GM12878 (cell line): ENCODE data around the gene PLCXD1. TPM values are rescaled to one million over a fixed set of nuclear protein-coding genes. Genes with fewer than 3 reads are reported as not detected.

Experiments used
- ATAC-seq: fragments of 200-7000 bp; cut with Tn5 transposase; 3 replicates; pipeline ENCODE4 v1.9.1; 2020; ENCODE audit warnings: mild to moderate bottlenecking, moderate library complexity
- BruUV-seq: library from RNA; stranded (reverse); fragments of 400-500 nt; replicated peaks from 2 replicates; lab custom pipeline; 2021; lab: Mats Ljungman, UMichigan
- CTCF ChIA-PET: fragments of 300-600 bp; sonication (Branson Sonifier 250); formaldehyde crosslinking; extraction: SDS; loops from one replicate; lab custom pipeline; 2021; ENCODE audit warnings: inconsistent platforms; lab: Yijun Ruan, JAX
- POLR2A ChIA-PET: fragments of 350-600 bp; formaldehyde crosslinking; extraction: SDS; loops from one replicate; lab custom pipeline; 2021; ENCODE audit warnings: inconsistent platforms; lab: Charles Lee
- RAD21 ChIA-PET: fragments of 300-600 bp; sonication (Branson Sonifier 250); formaldehyde crosslinking; loops from one replicate; lab custom pipeline; 2023; ENCODE audit warnings: antibody characterized with exemption; ENCODE audit not compliant: unreplicated experiment; lab: Charles Lee
- SMC1A ChIA-PET: fragments of 300-600 bp; sonication (Branson Sonifier 250); formaldehyde crosslinking; loops from one replicate; lab custom pipeline; 2023; ENCODE audit not compliant: unreplicated experiment, uncharacterized antibody; lab: Charles Lee
- DNase-seq: peaks from one replicate; pipeline ENCODE4 v3.0.0-alpha.2; 2011; ENCODE audit warnings: low read depth, low spot score
- FAIRE-seq: peaks from 3 replicates; lab custom pipeline; 2011; peaks lifted over from hg19 to GRCh38; lab: Jason Lieb, UNC
- H2AFZ ChIP-seq: 2 replicates; pipeline ENCODE4 v1.6.0; 2011; ENCODE audit warnings: low read depth, low read length, control low read depth; ENCODE audit not compliant: control insufficient read depth
- H3K27ac ChIP-seq: 2 replicates; pipeline ENCODE4 v1.5.1; 2011; ENCODE audit warnings: control low read depth; ENCODE audit not compliant: control insufficient read depth, insufficient read depth
- H3K27me3 ChIP-seq, 2 experiments: replicated peaks in 1 of 2; 2 replicates each; pipeline versions ENCODE4 v1.6.0 to v1.6.1; 2011; ENCODE audit warnings: low read length in 1 of 2; ENCODE audit not compliant: control insufficient read depth in 2 of 2, insufficient read depth in 2 of 2
- H3K36me3 ChIP-seq, 2 experiments: 2 replicates each; pipeline ENCODE4 v1.5.1; 2011; ENCODE audit warnings: low read length in 1 of 2; ENCODE audit not compliant: control insufficient read depth in 2 of 2, insufficient read depth in 2 of 2
- H3K4me1 ChIP-seq: 2 replicates; pipeline ENCODE4 v1.6.1; 2011; ENCODE audit warnings: mild to moderate bottlenecking, low read length, moderate library complexity, mixed read lengths; ENCODE audit not compliant: control insufficient read depth, insufficient read depth
- H3K4me2 ChIP-seq: 2 replicates; pipeline ENCODE4 v1.6.0; 2011; ENCODE audit warnings: control low read depth; ENCODE audit not compliant: control insufficient read depth, insufficient read depth
- H3K4me3 ChIP-seq: fragments of 200-600 bp; sonication (generic); 2 replicates; pipeline ENCODE4 v1.5.1; 2016
- H3K79me2 ChIP-seq: 2 replicates; pipeline ENCODE4 v1.6.0; 2011; ENCODE audit warnings: low read length; ENCODE audit not compliant: control insufficient read depth, insufficient read depth
- H3K9ac ChIP-seq: 2 replicates; pipeline ENCODE4 v1.8.0; 2011; ENCODE audit warnings: low read length, control low read depth, mixed read lengths; ENCODE audit not compliant: control insufficient read depth, insufficient read depth
- H3K9me3 ChIP-seq: replicated peaks from 3 replicates; pipeline ENCODE4 v1.5.1; 2011; ENCODE audit warnings: mild to moderate bottlenecking, low read length; ENCODE audit not compliant: control insufficient read depth, insufficient read depth
- H4K20me1 ChIP-seq: 2 replicates; pipeline ENCODE4 v1.6.0; 2011; ENCODE audit not compliant: control insufficient read depth, insufficient read depth
- ATF7 ChIP-seq: fragments of 450-650 bp; IDR thresholded peaks from 2 replicates; pipeline ENCODE4 v1.6.1; 2016; ENCODE audit warnings: low read depth, mild to moderate bottlenecking
- CHD2 ChIP-seq: IDR thresholded peaks from 2 replicates; pipeline ENCODE4 v1.6.1; 2011; ENCODE audit warnings: low read depth, low read length, improper control_type of control experiment, borderline replicate concordance
- E2F8 ChIP-seq: fragments of 450-650 bp; IDR thresholded peaks from 2 replicates; pipeline ENCODE4 v1.6.1; 2018; ENCODE audit warnings: mild to moderate bottlenecking, low read depth, moderate library complexity; ENCODE audit not compliant: partially characterized antibody
- ELK1 ChIP-seq: IDR thresholded peaks from 2 replicates; pipeline ENCODE4 v1.6.1; 2012; ENCODE audit warnings: low read depth, low read length, improper control_type of control experiment
- GATAD2B ChIP-seq: fragments of 450-650 bp; conservative IDR thresholded peaks from 2 replicates; pipeline ENCODE4 v1.6.1; 2017; ENCODE audit warnings: low read depth, mild to moderate bottlenecking, moderate library complexity
- HDAC6 ChIP-seq: fragments of 200-600 bp; sonication (generic); IDR thresholded peaks from one replicate; pipeline ENCODE4 v1.8.0; 2017; ENCODE audit warnings: antibody characterized with exemption; ENCODE audit not compliant: unreplicated experiment
- IKZF1 ChIP-seq: fragments of 450-650 bp; conservative IDR thresholded peaks from 2 replicates; pipeline ENCODE4 v1.6.1; 2017; ENCODE audit warnings: antibody characterized with exemption, mild to moderate bottlenecking
- JUNB ChIP-seq: IDR thresholded peaks from 2 replicates; pipeline ENCODE4 v1.6.1; 2016; ENCODE audit warnings: antibody characterized with exemption, mild to moderate bottlenecking
- NBN ChIP-seq: fragments of 450-650 bp; IDR thresholded peaks from 2 replicates; pipeline ENCODE4 v1.6.1; 2016
- NFYB ChIP-seq: IDR thresholded peaks from 2 replicates; pipeline ENCODE4 v1.6.1; 2011; ENCODE audit warnings: low read depth, mild to moderate bottlenecking, low read length, improper control_type of control experiment, moderate library complexity; ENCODE audit not compliant: insufficient read depth
- PAX8 ChIP-seq: fragments of 450-650 bp; IDR thresholded peaks from 2 replicates; pipeline ENCODE4 v1.6.1; 2017; ENCODE audit warnings: mild to moderate bottlenecking, moderate library complexity
- PBX3 ChIP-seq: IDR thresholded peaks from 2 replicates; pipeline ENCODE4 v1.6.1; 2011; ENCODE audit warnings: mild to moderate bottlenecking, low read depth, low read length, moderate library complexity; ENCODE audit not compliant: insufficient replicate concordance
- PML ChIP-seq: IDR thresholded peaks from 2 replicates; pipeline ENCODE4 v1.6.1; 2012; ENCODE audit warnings: low read length, inconsistent platforms
- POLR2A ChIP-seq: IDR thresholded peaks from 2 replicates; pipeline ENCODE4 v1.6.1; 2011; ENCODE audit warnings: low read depth, mild to moderate bottlenecking, low read length
- RAD51 ChIP-seq: fragments of 450-650 bp; IDR thresholded peaks from 2 replicates; pipeline ENCODE4 v1.6.1; 2016; ENCODE audit warnings: moderate library complexity, mild to moderate bottlenecking, inconsistent platforms
- RELA ChIP-seq: fragments of 450-650 bp; IDR thresholded peaks from 2 replicates; pipeline ENCODE4 v1.8.0; 2014; ENCODE audit warnings: borderline replicate concordance; ENCODE audit not compliant: partially characterized antibody
- TARDBP ChIP-seq: IDR thresholded peaks from 2 replicates; pipeline ENCODE4 v1.6.1; 2016; ENCODE audit warnings: borderline replicate concordance
- ZBTB33 ChIP-seq: fragments of 450-650 bp; IDR thresholded peaks from 2 replicates; pipeline ENCODE4 v1.6.1; 2017; ENCODE audit warnings: mild to moderate bottlenecking
- WGBS: methylation state at CpG from one replicate; pipeline ENCODE4 v1.1.6; 2016; ENCODE audit warnings: low lambda C conversion rate; ENCODE audit not compliant: insufficient replicate concordance, insufficient coverage; ENCODE audit errors: missing lambda C conversion rate; 5-methylcytosine and 5-hydroxymethylcytosine counted together
- in situ Hi-C: fragments of 300-500 bp; cut with MboI; formaldehyde crosslinking; loops from 9 replicates; pipeline ENCODE4 v1.14.3; 2018; ENCODE audit warnings: mixed read lengths
- intact Hi-C: fragments of 100-400 bp; cut with micrococcal nuclease; formaldehyde crosslinking; loops from one replicate; pipeline ENCODE4 v1.14.2; 2022; ENCODE audit not compliant: unreplicated experiment
- polyA plus RNA-seq, 11 experiments: library from polyadenylated mRNA; depleted of rRNA in 4 of 11; unstranded in 6 of 11; stranded (reverse) in 5 of 11; fragments of >200 nt; fragmentation: Nextera tagmentation in 4 of 11; fragmentation: Illumina TruSeq in 1 of 11; extraction: Ambion mirVana in 4 of 11; extraction: Trizol in 1 of 11; gene quantifications; 1 replicate in 1 of 11; 2 replicates in 10 of 11; pipeline versions ENCODE4 v1.2.1 to v1.2.3, GENCODE V29; 2011 to 2016; ENCODE audit warnings: inconsistent platforms in 2 of 11, missing spikeins in 2 of 11, low read depth in 1 of 11
- total RNA-seq, 4 experiments: library from RNA; depleted of rRNA in 3 of 4; stranded (reverse); fragments of >200 nt in 3 of 4; fragmentation: Illumina TruSeq in 1 of 4; extraction: Trizol in 1 of 4; gene quantifications; 2 replicates each; pipeline versions ENCODE4 v1.2.1 to v1.2.3, GENCODE V29; 2013 to 2021

Gene PLCXD1
- total and polyA plus RNA-seq, 10 of the 15 experiments (the other 5 are each of a cell fraction or from before 2014, with no cell fraction given) = 2.4 to 49.7 (median 18.0) TPM

GRCh38 chrX:312621-313331 is 31.6 kb downstream of the PLCXD1 start (continued):
- TF ChIP-seq ELK1 = no peak
- TF ChIP-seq ATF7 = no peak
- TF ChIP-seq CHD2 = no peak
- no peak for TF ChIP-seq GATAD2B
- TF ChIP-seq PAX8 = no peak
- no peak for TF ChIP-seq RELA
- no peak for TF ChIP-seq NFYB
- TF ChIP-seq PML = no peak
- TF ChIP-seq POLR2A = no peak

- SMC1A ChIA-PET = no interaction called here
- peaks cover 8 to 21% of the 10 kb centered on the region in 2 experiments; a peak in 3 of 4 replicates for H3K36me3 ChIP-seq
- CTCF ChIA-PET = no interaction called here
- intact Hi-C loops = loop anchor here (10.0 kb wide), 1 partner anchor 931 kb away; no protein-coding TSS in a partner anchor
- no peak overlapping the region for H3K27ac ChIP-seq
- BruUV-seq = no TSS peak
- no peak for DNase-seq
- RAD21 ChIA-PET = no interaction called here
- no peak overlapping the region for H2AFZ ChIP-seq
- in situ Hi-C loops = no loop called here
- no peak overlapping the region for H3K9ac ChIP-seq
- 69% methylated on average over 8 of the region's 8 CpGs for WGBS
- no peaks in the 10 kb centered on the region for H3K27me3 ChIP-seq
- no peak overlapping the region for H3K4me3 ChIP-seq
- H4K20me1 ChIP-seq = no peaks in the 10 kb centered on the region
- peaks cover 5% of the 10 kb centered on the region for H3K79me2 ChIP-seq
- no peaks in the 10 kb centered on the region for H3K9me3 ChIP-seq
- POLR2A ChIA-PET = no interaction called here
- FAIRE-seq = no peak
- no peak overlapping the region for H3K4me2 ChIP-seq
- no peak for ATAC-seq
- H3K4me1 ChIP-seq = no peaks in the 10 kb centered on the region
- TF ChIP-seq RAD51 = no peak
- TF ChIP-seq JUNB = no peak
- TF ChIP-seq GATAD2B = no peak
- TF ChIP-seq TARDBP = no peak
- TF ChIP-seq IKZF1 = no peak
- TF ChIP-seq E2F8 = no peak
- no peak for TF ChIP-seq NBN
- TF ChIP-seq ZBTB33 = no peak
- TF ChIP-seq PBX3 = no peak
- no peak for TF ChIP-seq HDAC6
- no peak for TF ChIP-seq NFYB
Observed at GRCh38 chrX:313546-313945, 32.4 kb downstream of the PLCXD1 start.
